Measurements from ENCODE around the gene CSNK1D. TPM values are rescaled to one million over a fixed set of nuclear protein-coding genes. Genes with fewer than 3 reads are reported as not detected.

The CSNK1D gene
- total RNA-seq, 1 experiment from 2014 or later: 137 TPM

DNA sequence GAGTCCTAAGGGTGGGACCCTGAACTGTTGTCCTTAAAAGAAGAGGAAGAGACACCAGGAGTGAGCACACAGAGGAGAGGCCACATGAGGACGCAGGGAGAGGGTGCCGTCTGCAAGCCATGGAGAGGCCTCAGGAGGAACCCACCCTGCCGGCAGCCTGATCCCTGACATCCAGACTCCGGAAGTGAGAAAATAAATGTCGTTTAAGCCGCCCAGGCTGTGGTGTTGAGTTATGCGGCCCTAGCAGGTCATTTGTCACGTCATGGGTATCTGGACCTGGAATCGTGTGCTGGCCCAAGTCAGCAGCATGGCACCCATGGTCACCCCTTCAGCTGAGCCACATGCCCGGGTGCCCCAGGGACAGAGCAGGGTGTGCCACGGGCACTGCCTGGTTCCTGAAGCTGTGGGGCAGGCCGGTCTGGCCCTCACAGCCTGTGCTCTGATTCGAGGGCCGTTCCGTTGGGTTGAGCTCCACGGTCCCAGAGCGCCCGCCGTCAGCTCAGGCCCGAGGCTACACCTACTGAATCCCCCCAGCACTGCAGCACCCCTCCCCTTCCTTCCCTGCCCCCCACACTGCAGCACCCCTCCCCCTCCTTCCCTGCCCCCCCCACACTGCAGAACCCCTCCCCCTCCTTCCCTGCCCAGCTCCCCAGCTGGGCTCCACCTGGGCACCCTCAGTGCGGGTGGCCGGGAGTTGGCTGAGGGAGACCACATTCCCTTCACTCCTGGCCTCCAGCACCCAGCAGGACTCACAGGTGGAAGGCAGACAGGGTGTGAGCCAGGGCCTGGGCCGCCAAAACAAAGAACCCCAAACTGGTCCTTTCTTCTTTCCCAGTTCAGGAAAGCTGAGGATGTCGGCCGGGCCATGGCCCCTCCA is 58.2 kb downstream of the CSNK1D start:
- TF ChIP-seq, protein P1, sequence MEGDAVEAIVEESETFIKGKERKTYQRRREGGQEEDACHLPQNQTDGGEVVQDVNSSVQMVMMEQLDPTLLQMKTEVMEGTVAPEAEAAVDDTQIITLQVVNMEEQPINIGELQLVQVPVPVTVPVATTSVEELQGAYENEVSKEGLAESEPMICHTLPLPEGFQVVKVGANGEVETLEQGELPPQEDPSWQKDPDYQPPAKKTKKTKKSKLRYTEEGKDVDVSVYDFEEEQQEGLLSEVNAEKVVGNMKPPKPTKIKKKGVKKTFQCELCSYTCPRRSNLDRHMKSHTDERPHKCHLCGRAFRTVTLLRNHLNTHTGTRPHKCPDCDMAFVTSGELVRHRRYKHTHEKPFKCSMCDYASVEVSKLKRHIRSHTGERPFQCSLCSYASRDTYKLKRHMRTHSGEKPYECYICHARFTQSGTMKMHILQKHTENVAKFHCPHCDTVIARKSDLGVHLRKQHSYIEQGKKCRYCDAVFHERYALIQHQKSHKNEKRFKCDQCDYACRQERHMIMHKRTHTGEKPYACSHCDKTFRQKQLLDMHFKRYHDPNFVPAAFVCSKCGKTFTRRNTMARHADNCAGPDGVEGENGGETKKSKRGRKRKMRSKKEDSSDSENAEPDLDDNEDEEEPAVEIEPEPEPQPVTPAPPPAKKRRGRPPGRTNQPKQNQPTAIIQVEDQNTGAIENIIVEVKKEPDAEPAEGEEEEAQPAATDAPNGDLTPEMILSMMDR (conservative IDR thresholded peaks at IDR 0.05): no peak
- Histone ChIP-seq H2AK5ac (ENCODE audit: insufficient read length, low read length) (no peak overlapping the region), H4K5ac (ENCODE audit: insufficient read length, low read depth, low read length) (no peak overlapping the region), H3K4ac (ENCODE audit: low read depth, low read length) (no peak overlapping the region), H3K9ac (ENCODE audit: extremely low read depth, insufficient read length, low read length) (no peak overlapping the region), H2AFZ (ENCODE audit: low read length) (no peak overlapping the region), H3K4me1 (ENCODE audit: insufficient read depth, low read length) (no peaks in the 10 kb centered on the region), H2BK120ac (ENCODE audit: low read depth, low read length, poor library complexity, severe bottlenecking) (no peak overlapping the region), H3K4me2 (ENCODE audit: insufficient read depth, insufficient read length, low read length) (no peak overlapping the region), H3K14ac (ENCODE audit: insufficient read depth, low read length) (no peak overlapping the region), H3K79me1 (ENCODE audit: insufficient read depth, low read depth, low read length, poor library complexity, severe bottlenecking) (no peaks in the 10 kb centered on the region), H3K9me3 (ENCODE audit: control insufficient read depth, low read depth, low read length) (no peaks in the 10 kb centered on the region), H4K20me1 (ENCODE audit: control insufficient read depth, insufficient read depth, insufficient read length) (no peaks in the 10 kb centered on the region), H4K91ac (ENCODE audit: insufficient read length, low read depth, low read length) (no peak overlapping the region), H2BK12ac (ENCODE audit: insufficient read length, low read depth, low read length) (no peak overlapping the region), H3K18ac (ENCODE audit: insufficient read length, low read depth, low read length) (no peak overlapping the region), H3K23me2 (ENCODE audit: insufficient read length, low read depth, low read length, poor library complexity, severe bottlenecking) (peaks cover 7% of the 10 kb centered on the region), H2BK20ac (ENCODE audit: low read depth, low read length, poor library complexity, severe bottlenecking) (no peak overlapping the region), H2BK15ac (ENCODE audit: low read depth, low read length) (no peak overlapping the region), H3K79me2 (ENCODE audit: insufficient read depth, low read length) (no peaks in the 10 kb centered on the region), H3K27me3 (ENCODE audit: insufficient read depth, low read length) (peaks cover 4% of the 10 kb centered on the region), H3K23ac (ENCODE audit: insufficient read length, low read depth, low read length) (no peak overlapping the region), H3K27ac (ENCODE audit: insufficient read length, low read depth, low read length) (no peak overlapping the region), H4K8ac (replicated peaks; ENCODE audit: insufficient read length, low read depth, low read length) (no peak overlapping the region), H3K56ac (ENCODE audit: insufficient read length, low read depth, low read length) (no peak overlapping the region), H2BK5ac (ENCODE audit: insufficient read length, low read length) (no peak overlapping the region), H3T11ph (ENCODE audit: low read length) (no peak overlapping the region)
- H3K36me3 Mint-ChIP-seq (ENCODE audit: insufficient read depth in 1 of 3, low read depth in 3 of 3): no peaks in the 10 kb centered on the region
- 0 out of 7 replicates have a peak overlapping the region, but pooled peaks of 1 of the 3 experiments have one; percentile 44 for H3K27ac Mint-ChIP-seq
- H3K4me3 Mint-ChIP-seq: no peak overlapping the region
- H3K4me1 Mint-ChIP-seq: peaks cover 3 to 5% of the 10 kb centered on the region in 2 experiments
- peaks cover 37% of the 10 kb centered on the region for H3K27me3 Mint-ChIP-seq (ENCODE audit: low read depth)
- DNase-seq: no peak
- no peaks in the 10 kb centered on the region; a peak in 1 of 5 replicates for H3K9me3 Mint-ChIP-seq
- WGBS (ENCODE audit: extremely low coverage, insufficient read length, low lambda C conversion rate): no CpG with 5 or more reads among the region's 25 CpGs

All from H9 (cell line).